ENCODE measurements around the gene SORBS1. TPM values are rescaled to one million over a fixed set of nuclear protein-coding genes. Genes with fewer than 3 reads are reported as not detected.
A peak's percentile ranks its signal among the peaks of the same experiment; 100 is the strongest.

The SORBS1 gene
- total RNA-seq, 2 experiments from 2014 or later: 0.71 to 0.72 TPM

DNA sequence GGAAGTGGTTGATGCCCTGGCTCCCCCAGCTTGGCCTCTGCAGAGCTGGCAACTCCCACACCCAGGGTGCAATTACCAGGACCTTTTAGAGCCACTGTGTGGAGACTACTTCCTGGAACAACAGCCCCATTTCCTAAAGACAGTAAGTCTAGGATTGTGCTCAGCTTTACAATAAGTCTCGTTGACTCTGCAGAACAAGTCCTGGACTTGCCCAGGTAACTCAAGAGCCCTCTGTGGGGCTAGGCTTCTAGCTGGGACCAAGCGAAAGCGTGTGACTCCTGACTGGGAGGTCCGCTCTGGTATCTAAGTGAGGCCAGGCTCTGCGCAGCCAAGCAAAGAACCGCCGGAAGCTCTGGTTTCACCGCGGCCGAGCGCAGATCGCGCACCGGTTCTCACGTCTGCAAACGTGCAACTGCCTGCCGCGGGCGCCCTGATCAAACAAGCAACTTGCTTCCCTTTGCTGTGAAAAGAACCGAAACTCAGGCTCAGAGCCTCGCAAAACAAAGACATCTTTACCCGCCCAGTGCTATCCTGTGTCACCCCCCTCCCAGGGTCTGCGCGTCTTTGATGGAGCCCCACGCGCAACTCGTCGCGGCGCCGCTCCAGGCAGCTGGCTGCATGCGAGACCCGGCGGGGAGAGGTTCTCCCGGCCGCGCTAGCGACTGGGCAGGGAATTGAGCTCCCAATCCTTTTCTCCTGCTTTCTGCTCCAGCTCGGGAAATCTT is 266.0 kb downstream of the SORBS1 start:
- Mint-ChIP-seq H3K9me3 (no peaks in the 10 kb centered on the region), H3K27me3 (peaks cover 27% of the 10 kb centered on the region), H3K4me3 (peak overlapping the region; percentile 78), H3K36me3 (peaks cover 1% of the 10 kb centered on the region), H3K4me1 (peaks cover 33% of the 10 kb centered on the region), H3K27ac (peak overlapping the region; percentile 80)
- ATAC-seq (ENCODE audit: low read depth) (peak; percentile 79), DNase-seq (peak; percentile 78)
- POLR2A ChIA-PET: interaction anchor here (1.6 to 2.1 kb wide), 2 partner anchors 9 to 750 kb away, joined by 5 to 8 read pairs; partner anchors contain the start of gene HELLS

DNA sequence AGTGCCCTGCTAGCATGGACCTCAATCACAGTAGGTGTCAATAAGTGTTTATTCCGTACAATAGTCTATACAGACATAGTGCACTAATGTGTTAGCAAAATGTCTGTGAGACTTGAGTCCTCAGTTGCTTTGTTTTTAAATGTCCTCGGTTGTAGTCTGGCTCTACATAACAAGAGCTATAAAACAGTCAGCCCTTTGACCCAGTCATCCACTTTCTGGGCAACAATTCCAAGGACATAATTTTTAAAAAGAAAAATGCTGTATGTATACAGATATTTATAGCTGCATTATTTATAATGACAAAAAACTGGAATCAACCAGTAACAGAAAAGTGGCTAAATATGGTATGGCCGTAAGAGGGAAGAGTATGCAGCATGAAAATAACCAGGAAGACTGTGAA is 267.5 kb downstream of the SORBS1 start:
- ATAC-seq (ENCODE audit: low read depth) (no peak), DNase-seq (no peak)
- H3K9me3 Mint-ChIP-seq: no peaks in the 10 kb centered on the region
- H3K27me3 Mint-ChIP-seq: peaks cover 35% of the 10 kb centered on the region
- no peak overlapping the region for H3K27ac Mint-ChIP-seq
- H3K4me3 Mint-ChIP-seq: no peak overlapping the region
- POLR2A ChIA-PET: no interaction called here
- H3K4me1 Mint-ChIP-seq: peaks cover 41% of the 10 kb centered on the region
- peaks cover 1% of the 10 kb centered on the region for H3K36me3 Mint-ChIP-seq

DNA sequence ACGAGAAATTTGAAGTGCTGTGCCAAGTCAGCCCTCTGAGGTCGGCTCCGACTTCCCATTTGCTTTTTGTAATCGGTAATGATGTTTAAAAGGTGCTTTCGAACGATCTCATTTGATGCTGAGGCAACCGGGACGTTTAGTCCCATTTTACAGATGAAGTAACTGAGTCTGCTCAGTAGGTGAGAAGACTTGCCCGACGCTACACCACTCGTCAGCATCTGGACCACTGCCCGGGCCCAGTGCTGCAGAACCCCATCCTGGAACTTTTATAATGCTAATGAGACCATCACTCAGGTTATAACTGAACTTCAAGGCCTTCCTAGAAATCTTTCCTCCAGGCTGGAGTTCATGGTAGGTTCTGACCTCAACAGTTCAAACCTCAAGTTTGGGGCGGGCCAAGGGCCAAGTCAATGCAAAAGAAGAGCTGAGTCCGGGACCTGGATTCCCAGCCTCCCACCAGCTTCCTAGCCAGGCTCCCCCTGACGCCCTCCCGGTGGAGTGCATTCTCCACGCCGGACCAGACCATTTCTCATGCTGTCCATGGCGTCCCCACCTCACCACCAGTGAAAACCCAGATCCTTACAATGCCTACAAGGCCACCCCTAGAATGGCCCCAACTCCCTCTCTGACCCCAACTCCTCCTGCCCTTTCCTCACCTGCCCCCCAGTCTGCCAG is 269.7 kb downstream of the SORBS1 start:
- Mint-ChIP-seq H3K9me3 (no peaks in the 10 kb centered on the region), H3K4me3 (peak overlapping the region; percentile 70), H3K36me3 (peaks cover 1% of the 10 kb centered on the region), H3K27me3 (peaks cover 53% of the 10 kb centered on the region), H3K27ac (no peak overlapping the region), H3K4me1 (peaks cover 31% of the 10 kb centered on the region)
- DNase-seq (no peak), ATAC-seq (ENCODE audit: low read depth) (no peak)
- POLR2A ChIA-PET: no interaction called here

DNA sequence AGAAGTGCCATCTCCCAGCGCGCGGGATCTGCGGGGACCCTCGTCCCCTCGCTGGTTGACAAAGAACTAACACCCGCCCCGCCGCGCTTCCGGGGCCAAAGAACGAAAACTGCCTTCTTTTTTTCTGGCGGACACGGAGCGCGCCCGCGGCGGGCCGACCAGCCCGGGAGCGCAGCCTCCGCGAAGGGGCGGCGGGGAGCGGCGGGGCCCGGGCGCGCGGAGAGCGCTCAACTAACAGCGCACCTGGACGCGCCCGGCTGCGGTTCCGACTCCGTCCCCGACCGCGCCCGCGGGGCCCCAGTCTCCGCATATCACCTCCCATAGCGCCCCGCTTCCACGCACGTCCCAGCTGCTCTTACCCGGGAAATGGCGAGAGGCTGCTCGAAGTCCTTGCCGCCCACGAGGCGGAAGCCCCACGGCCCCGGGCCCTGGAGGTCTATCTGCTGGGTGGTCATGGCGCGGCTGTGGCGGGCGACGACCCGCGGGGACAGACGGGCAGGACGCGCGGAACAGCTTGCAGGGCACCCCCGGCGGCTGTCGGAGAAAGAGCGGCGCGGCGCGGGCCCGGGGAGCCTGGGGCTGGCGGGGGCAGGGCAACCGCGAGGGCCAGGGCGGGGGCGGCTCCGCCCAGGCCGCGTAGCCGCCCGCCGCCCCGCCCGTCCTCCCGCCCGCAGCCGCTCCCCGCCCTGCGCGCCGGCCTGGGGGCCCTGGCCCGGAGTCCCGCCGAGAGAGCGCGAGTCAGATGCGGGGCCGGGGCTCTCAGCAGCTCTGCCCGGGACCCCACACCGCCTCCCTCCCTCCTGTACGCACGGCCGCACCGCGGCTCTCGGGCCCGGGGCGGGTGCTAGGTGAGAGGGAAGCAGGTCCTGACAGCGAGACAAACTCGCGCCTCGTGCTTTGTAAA is 270.5 kb downstream of the SORBS1 start, which contains the start of gene PDLIM1:
TSS of gene PDLIM1 (minus strand) at position 543 of the 904 bp plus-strand sequence. CDS start at position 455, 88 bp downstream.
- POLR2A ChIA-PET: no interaction called here
- peak within 1 kb of the TSS; percentile 38 for H3K27ac Mint-ChIP-seq
- peaks cover 29% of the 10 kb centered on the region for H3K4me1 Mint-ChIP-seq
- no peaks in the 10 kb centered on the region for H3K9me3 Mint-ChIP-seq
- peaks cover 54% of the 10 kb centered on the region for H3K27me3 Mint-ChIP-seq
- H3K4me3 Mint-ChIP-seq: peak within 1 kb of the TSS; percentile 81
- H3K36me3 Mint-ChIP-seq: peaks cover 1% of the 10 kb centered on the region
- ATAC-seq (ENCODE audit: low read depth) (peak; percentile 65), DNase-seq (peak; percentile 75)

DNA sequence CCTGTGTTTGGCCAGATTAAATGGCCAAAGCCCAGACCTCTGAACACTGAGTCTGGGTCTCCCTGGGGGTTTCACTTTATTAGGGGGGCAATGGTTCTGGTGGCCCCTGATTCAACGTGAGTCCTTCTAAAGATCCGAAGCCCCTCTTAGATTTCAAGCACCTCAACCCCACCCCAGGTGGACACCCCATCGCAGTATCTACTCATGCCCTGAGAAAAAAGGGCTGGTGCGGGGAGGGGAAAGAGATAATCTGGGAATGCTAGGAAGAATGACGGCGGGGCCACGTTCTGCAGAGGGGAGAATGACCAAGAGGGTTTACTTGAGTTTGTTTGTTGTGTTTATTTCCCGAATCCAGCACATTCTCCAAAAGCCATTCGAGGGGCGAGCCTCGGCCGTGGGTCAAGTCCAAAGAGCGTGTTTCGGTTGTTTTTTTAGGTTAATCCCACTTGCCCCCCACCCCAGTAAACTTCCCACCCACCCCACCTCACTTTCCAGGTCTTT is 271.2 kb downstream of the SORBS1 start:
- DNase-seq: no peak
- peaks cover 1% of the 10 kb centered on the region for H3K36me3 Mint-ChIP-seq
- ATAC-seq (ENCODE audit: low read depth): no peak
- H3K27ac Mint-ChIP-seq: peak overlapping the region; percentile 38
- H3K27me3 Mint-ChIP-seq: peaks cover 60% of the 10 kb centered on the region
- H3K4me3 Mint-ChIP-seq: peak overlapping the region; percentile 81
- POLR2A ChIA-PET: interaction anchor here (0.6 kb wide), 1 partner anchor 35 kb away, joined by 3 read pairs; no protein-coding TSS in a partner anchor
- no peaks in the 10 kb centered on the region for H3K9me3 Mint-ChIP-seq
- H3K4me1 Mint-ChIP-seq: peaks cover 24% of the 10 kb centered on the region

DNA sequence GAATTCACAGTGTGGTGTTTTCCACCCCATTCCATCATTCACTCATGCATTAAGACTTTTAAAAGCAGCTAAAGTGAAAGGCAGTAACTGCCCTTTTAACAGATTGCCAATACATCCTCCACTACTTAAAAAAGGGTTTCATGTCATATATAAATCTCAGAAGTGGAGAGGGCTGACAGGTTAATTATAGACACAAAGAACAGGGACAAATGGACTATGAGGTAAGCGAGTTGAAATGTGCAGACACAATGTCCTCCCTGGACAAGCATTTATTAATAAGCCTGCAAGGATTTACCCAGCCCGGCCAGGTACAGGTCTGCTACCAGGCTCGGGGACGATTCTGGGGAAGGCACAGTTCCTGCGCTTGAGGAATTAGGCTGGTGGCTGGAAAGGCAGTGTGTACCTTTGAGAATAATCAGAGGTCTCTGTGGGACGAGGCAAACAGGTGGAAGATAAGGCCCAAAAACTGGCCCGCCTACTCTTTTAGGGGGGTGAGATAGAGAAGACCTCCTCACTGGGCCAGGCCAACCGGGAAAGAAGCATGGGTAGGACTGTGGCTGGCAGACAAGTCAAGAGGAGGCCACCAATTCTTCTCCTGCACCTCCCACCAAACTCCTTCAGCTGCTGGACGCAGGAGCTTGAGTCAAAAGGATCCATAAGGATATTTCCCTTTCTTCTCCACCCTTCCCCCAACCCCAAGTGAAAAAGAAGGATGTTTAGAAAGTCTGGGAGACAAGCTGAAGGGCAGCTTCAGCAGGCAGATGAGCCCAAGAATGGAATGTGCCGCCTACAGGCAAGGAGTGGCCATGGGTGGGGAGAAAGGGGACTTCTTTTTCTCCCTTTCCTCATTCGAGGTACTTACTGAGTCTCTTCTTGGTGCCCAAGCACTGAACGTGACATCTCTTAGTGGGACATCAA is 271.9 kb downstream of the SORBS1 start:
- Mint-ChIP-seq H3K27ac (peak overlapping the region; percentile 3), H3K4me3 (peak overlapping the region; percentile 25), H3K9me3 (no peaks in the 10 kb centered on the region), H3K4me1 (peaks cover 20% of the 10 kb centered on the region), H3K36me3 (no peaks in the 10 kb centered on the region), H3K27me3 (peaks cover 60% of the 10 kb centered on the region)
- no peak for DNase-seq
- ATAC-seq (ENCODE audit: low read depth): no peak
- POLR2A ChIA-PET: interaction anchor here (0.6 kb wide), 1 partner anchor 34 kb away, joined by 3 read pairs; no protein-coding TSS in a partner anchor

DNA sequence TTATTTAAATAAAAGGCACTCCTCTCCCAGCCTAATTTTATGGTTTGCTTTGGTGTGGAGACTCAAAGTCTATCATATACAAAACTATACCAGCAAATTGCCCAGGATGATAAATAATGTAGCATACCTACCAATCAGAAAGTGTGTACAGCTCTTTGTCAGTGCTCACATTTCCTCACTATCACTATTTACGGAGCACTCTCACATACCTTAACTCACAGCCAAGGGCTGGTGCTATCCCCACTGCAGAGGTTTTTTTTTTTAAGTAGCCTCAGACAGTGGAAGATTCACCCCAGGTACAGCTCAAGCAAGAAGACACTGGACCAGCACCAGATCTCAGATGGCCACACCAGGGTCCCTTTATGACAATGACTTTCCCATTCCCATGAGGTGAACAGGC is 272.9 kb downstream of the SORBS1 start:
- Mint-ChIP-seq H3K27me3 (peaks cover 59% of the 10 kb centered on the region), H3K27ac (no peak overlapping the region), H3K36me3 (no peaks in the 10 kb centered on the region), H3K4me1 (peaks cover 16% of the 10 kb centered on the region), H3K4me3 (no peak overlapping the region), H3K9me3 (no peaks in the 10 kb centered on the region)
- DNase-seq (no peak), ATAC-seq (ENCODE audit: low read depth) (no peak)
- POLR2A ChIA-PET: interaction anchor here (0.7 kb wide), 1 partner anchor 121 kb away, joined by 3 read pairs; no protein-coding TSS in a partner anchor

DNA sequence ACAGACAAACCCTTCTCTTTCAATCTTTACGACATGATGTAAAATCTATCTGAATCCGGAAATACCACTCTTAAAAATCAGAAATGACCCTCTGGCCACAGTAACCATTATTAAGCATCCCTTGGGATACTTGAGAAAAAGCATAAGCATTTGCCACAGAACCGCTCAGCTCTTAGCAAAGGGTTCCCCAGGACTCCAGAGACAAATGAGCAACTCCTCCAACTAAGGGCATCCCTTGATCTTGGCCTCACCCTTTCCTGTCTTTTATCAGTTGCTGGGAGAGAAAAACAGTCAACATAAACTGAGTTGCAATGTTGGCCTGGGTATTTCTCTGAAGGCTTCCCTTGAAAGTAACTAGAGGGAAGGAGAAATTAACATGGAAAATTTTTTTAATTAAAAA is 273.9 kb downstream of the SORBS1 start:
- Mint-ChIP-seq H3K4me1 (peaks cover 15% of the 10 kb centered on the region), H3K27me3 (peaks cover 53% of the 10 kb centered on the region), H3K4me3 (no peak overlapping the region), H3K9me3 (no peaks in the 10 kb centered on the region), H3K36me3 (no peaks in the 10 kb centered on the region), H3K27ac (no peak overlapping the region)
- no peak for ATAC-seq (ENCODE audit: low read depth)
- POLR2A ChIA-PET: no interaction called here
- DNase-seq: no peak

DNA sequence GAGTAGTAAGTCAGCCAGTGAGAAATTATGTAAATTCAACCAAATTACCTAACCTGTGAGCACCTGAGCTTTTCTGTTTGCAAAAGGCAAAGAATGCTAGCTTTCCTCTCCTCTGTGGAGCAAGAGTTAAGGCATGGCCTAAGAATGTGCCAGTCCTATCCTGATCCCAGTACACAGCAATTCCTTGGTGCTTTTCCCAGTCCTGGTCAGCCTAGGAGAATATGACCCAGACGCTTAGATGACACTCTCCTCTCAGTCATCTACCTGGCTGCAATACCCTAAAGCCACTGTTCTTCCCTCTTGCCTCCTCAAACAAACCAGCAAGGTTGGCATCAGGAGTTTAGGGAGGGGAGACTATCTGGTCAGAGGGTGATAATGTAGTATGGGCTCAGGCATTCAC is 274.5 kb downstream of the SORBS1 start:
- Mint-ChIP-seq H3K27me3 (peaks cover 55% of the 10 kb centered on the region), H3K4me1 (peaks cover 15% of the 10 kb centered on the region), H3K4me3 (no peak overlapping the region), H3K9me3 (no peaks in the 10 kb centered on the region), H3K36me3 (no peaks in the 10 kb centered on the region), H3K27ac (no peak overlapping the region)
- POLR2A ChIA-PET: interaction anchor here (2.2 kb wide), 1 partner anchor 8 kb away, joined by 8 read pairs; no protein-coding TSS in a partner anchor
- ATAC-seq (ENCODE audit: low read depth) (no peak), DNase-seq (no peak)

DNA sequence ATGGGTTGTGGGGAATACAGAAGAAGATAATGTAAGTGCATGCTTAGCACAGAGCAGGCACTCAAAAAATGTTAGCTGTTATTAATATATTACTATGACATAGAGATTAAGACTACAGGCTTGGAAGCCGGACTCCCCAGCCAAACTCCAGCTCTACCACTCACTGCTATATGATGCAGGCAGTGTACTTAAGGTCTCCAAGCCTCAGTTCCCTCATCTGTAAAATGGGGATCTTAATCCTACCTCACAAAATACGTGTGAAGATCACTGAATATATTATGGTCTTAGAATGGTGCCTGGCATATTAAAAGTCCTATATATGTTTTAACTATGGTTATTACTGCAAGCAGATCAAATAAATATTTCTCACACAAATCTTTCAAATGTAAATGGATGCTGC is 275.6 kb downstream of the SORBS1 start:
- DNase-seq (no peak), ATAC-seq (ENCODE audit: low read depth) (no peak)
- Mint-ChIP-seq H3K27ac (no peak overlapping the region), H3K27me3 (peaks cover 58% of the 10 kb centered on the region), H3K4me3 (no peak overlapping the region), H3K36me3 (no peaks in the 10 kb centered on the region), H3K4me1 (peaks cover 10% of the 10 kb centered on the region), H3K9me3 (no peaks in the 10 kb centered on the region)
- POLR2A ChIA-PET: interaction anchor here (2.2 kb wide), 1 partner anchor 9 kb away, joined by 8 read pairs; no protein-coding TSS in a partner anchor

DNA sequence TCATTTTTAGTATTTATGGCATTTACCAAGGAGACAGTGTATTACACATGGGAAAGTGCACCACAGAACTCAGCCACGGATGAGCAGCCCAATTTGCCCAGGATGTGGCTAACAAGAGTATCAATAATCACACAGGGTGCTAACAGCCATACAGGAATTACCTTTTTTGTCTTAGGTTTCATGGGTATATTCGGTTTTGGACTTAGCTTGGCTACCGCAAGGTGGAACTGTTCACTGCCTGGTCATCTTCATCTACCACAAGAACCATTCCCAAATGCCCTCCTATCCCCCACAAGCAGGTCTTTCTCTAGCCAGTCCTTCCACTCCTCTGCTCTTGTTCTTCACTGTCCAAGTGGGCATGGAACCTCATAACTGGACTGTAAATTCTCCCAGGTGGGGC is 276.4 kb downstream of the SORBS1 start:
- POLR2A ChIA-PET: interaction anchor here (2.2 kb wide), 1 partner anchor 10 kb away, joined by 8 read pairs; no protein-coding TSS in a partner anchor
- Mint-ChIP-seq H3K27me3 (peaks cover 55% of the 10 kb centered on the region), H3K36me3 (no peaks in the 10 kb centered on the region), H3K27ac (no peak overlapping the region), H3K9me3 (no peaks in the 10 kb centered on the region), H3K4me1 (peaks cover 8% of the 10 kb centered on the region), H3K4me3 (no peak overlapping the region)
- ATAC-seq (ENCODE audit: low read depth) (no peak), DNase-seq (no peak)

DNA sequence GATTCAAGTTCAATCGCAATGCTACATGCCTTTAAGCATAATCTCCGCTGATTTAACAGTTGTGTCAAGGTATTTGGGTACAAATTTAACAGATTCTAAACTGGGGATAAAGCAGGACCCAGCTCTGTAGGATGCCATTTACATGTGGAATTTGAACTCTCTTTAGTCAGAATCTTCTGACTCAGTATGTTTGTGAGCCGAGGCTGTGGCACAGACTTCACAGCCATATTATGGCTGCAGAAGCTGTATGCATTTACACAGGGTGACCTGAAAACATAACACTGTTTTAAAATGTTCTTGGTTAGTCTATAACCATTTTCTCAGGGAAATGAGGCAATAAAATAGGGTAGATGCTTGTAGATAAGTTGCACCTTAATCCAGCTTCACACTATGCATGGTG is 279.1 kb downstream of the SORBS1 start:
- POLR2A ChIA-PET: no interaction called here
- peaks cover 3% of the 10 kb centered on the region for H3K4me1 Mint-ChIP-seq
- H3K27ac Mint-ChIP-seq: no peak overlapping the region
- H3K4me3 Mint-ChIP-seq: no peak overlapping the region
- DNase-seq (no peak), ATAC-seq (ENCODE audit: low read depth) (no peak)
- no peaks in the 10 kb centered on the region for H3K36me3 Mint-ChIP-seq
- H3K9me3 Mint-ChIP-seq: no peaks in the 10 kb centered on the region
- peaks cover 31% of the 10 kb centered on the region for H3K27me3 Mint-ChIP-seq
